K562 (cell line): ENCODE results near the gene CMAS. TPM values are rescaled to one million over a fixed set of nuclear protein-coding genes. Genes with fewer than 3 reads are reported as not detected.

Source experiments
- BRD9 ChIP-seq: fragments of 450-650 bp; IDR thresholded peaks from 2 replicates; pipeline ENCODE4 v1.6.1; 2018; ENCODE audit warnings: low read depth; ENCODE audit not compliant: partially characterized antibody
- CBFA2T2 ChIP-seq: fragments of 450-650 bp; conservative IDR thresholded peaks from 2 replicates; pipeline ENCODE4 v1.6.1; 2017; ENCODE audit warnings: mild to moderate bottlenecking
- CBFA2T3 ChIP-seq: fragments of 450-650 bp; IDR thresholded peaks from 2 replicates; pipeline ENCODE4 v1.6.1; 2017
- DMBX1 ChIP-seq: fragments of 250-450 bp; sonication (Bioruptor Pico); IDR thresholded peaks from 2 replicates; pipeline ENCODE4 v1.8.0; 2022; ENCODE audit warnings: inconsistent platforms, mild to moderate bottlenecking, moderate library complexity, borderline replicate concordance
- E2F1 ChIP-seq: sonication (generic); formaldehyde crosslinking; IDR thresholded peaks from 2 replicates; pipeline ENCODE4 v1.8.1; 2023; ENCODE audit warnings: mild to moderate bottlenecking, missing genetic modification reagents, moderate library complexity
- FOXM1 ChIP-seq, 2 experiments: fragments of 450-650 bp in 1 of 2; sonication (generic) in 1 of 2; formaldehyde crosslinking in 1 of 2; IDR thresholded peaks; 2 replicates each; pipeline versions ENCODE4 v1.6.1 to v1.9.0; 2017 to 2022; ENCODE audit warnings: low read depth in 2 of 2, mild to moderate bottlenecking in 2 of 2, missing genetic modification reagents in 1 of 2, moderate library complexity in 1 of 2
- HDAC1 ChIP-seq, 2 experiments: fragments of 450-650 bp; IDR thresholded peaks; 2 replicates each; pipeline ENCODE4 v1.6.1; 2016 to 2017; ENCODE audit warnings: inconsistent platforms in 1 of 2, mild to moderate bottlenecking in 1 of 2, moderate library complexity in 1 of 2
- HDAC8 ChIP-seq: fragments of 450-650 bp; IDR thresholded peaks from 2 replicates; pipeline ENCODE4 v1.6.1; 2016; ENCODE audit warnings: mild to moderate bottlenecking, missing genetic modification characterization, moderate library complexity, missing compliant biosample characterization
- KDM1A ChIP-seq, 2 experiments: fragments of 450-650 bp; IDR thresholded peaks; 2 replicates each; pipeline ENCODE4 v1.6.1; 2016; ENCODE audit warnings: mild to moderate bottlenecking in 2 of 2
- MYBL2 ChIP-seq, 2 experiments: fragments of 450-650 bp in 1 of 2; sonication (generic) in 1 of 2; formaldehyde crosslinking in 1 of 2; IDR thresholded peaks; 2 replicates each; pipeline versions ENCODE4 v1.6.1 to v1.8.1; 2017 to 2022; ENCODE audit warnings: borderline replicate concordance in 1 of 2, inconsistent platforms in 1 of 2, low read depth in 1 of 2, mild to moderate bottlenecking in 1 of 2, missing genetic modification reagents in 1 of 2, moderate library complexity in 1 of 2
- MYNN ChIP-seq, 2 experiments: sonication (generic); formaldehyde crosslinking in 1 of 2; IDR thresholded peaks; 2 replicates each; pipeline versions ENCODE4 v1.5.0 to v1.6.1; 2016 to 2020; ENCODE audit warnings: antibody characterized with exemption in 1 of 2, missing genetic modification reagents in 1 of 2
- NFIC ChIP-seq: fragments of 450-650 bp; IDR thresholded peaks from 2 replicates; pipeline ENCODE4 v1.6.1; 2017; ENCODE audit warnings: mild to moderate bottlenecking, inconsistent platforms
- RCOR1 ChIP-seq, 2 experiments: IDR thresholded peaks; 2 replicates each; pipeline ENCODE4 v1.6.1; 2012; ENCODE audit warnings: low read depth in 2 of 2, low read length in 2 of 2, borderline replicate concordance in 1 of 2, improper control_type of control experiment in 1 of 2
- SFPQ ChIP-seq: fragments of 200-400 bp; formaldehyde crosslinking; IDR thresholded peaks from 2 replicates; pipeline ENCODE4 v1.6.1; 2017; ENCODE audit warnings: mild to moderate bottlenecking, low read depth, low read length, moderate library complexity
- SP1 ChIP-seq: sonication (generic); formaldehyde crosslinking; IDR thresholded peaks from 2 replicates; pipeline ENCODE4 v1.8.1; 2022; ENCODE audit warnings: mild to moderate bottlenecking, missing genetic modification reagents
- TAL1 ChIP-seq: fragments of 450-650 bp; IDR thresholded peaks from 2 replicates; pipeline ENCODE4 v1.6.1; 2016; ENCODE audit warnings: mild to moderate bottlenecking
- XRCC5 ChIP-seq: fragments of 200-400 bp; formaldehyde crosslinking; IDR thresholded peaks from 2 replicates; pipeline ENCODE4 v1.6.1; 2017; ENCODE audit warnings: low read depth, mild to moderate bottlenecking, low read length
- ZFP1 ChIP-seq: fragments of 450-650 bp; formaldehyde crosslinking; IDR thresholded peaks from 2 replicates; pipeline ENCODE4 v1.4.0; 2020; ENCODE audit warnings: mild to moderate bottlenecking, mixed read lengths
- ZNF449 ChIP-seq: fragments of 250-450 bp; sonication (Bioruptor Pico); IDR thresholded peaks from 2 replicates; pipeline ENCODE4 v1.8.0; 2022; ENCODE audit warnings: moderate library complexity, mild to moderate bottlenecking, inconsistent platforms
- ZNF655 ChIP-seq: fragments of 250-450 bp; sonication (Bioruptor Pico); IDR thresholded peaks from 2 replicates; pipeline ENCODE4 v1.5.0; 2021
- ZNF717 ChIP-seq: fragments of 250-450 bp; sonication (Bioruptor Pico); IDR thresholded peaks from 2 replicates; pipeline ENCODE4 v1.5.0; 2021
- polyA plus RNA-seq, 8 experiments: library from polyadenylated mRNA; depleted of rRNA in 4 of 8; stranded (reverse) in 5 of 8; unstranded in 3 of 8; fragments of >200 nt; fragmentation: Nextera tagmentation in 2 of 8; fragmentation: Illumina TruSeq in 1 of 8; extraction: Ambion mirVana in 2 of 8; extraction: Trizol in 1 of 8; gene quantifications; 2 replicates each; pipeline versions ENCODE4 v1.2.1 to v1.2.3, GENCODE V29; 2011 to 2014; ENCODE audit warnings: inconsistent platforms in 1 of 8, missing spikeins in 1 of 8
- total RNA-seq, 7 experiments: library from RNA; depleted of rRNA in 6 of 7; stranded (reverse); fragments of >200 nt in 6 of 7; fragmentation: Illumina TruSeq in 2 of 7; extraction: Trizol in 2 of 7; gene quantifications; 2 replicates each; pipeline versions ENCODE4 v1.2.1 to v1.2.3, GENCODE V29; 2011 to 2021; ENCODE audit warnings: low replicate concordance in 1 of 7

Gene CMAS
- total and polyA plus RNA-seq, 9 of the 15 experiments (the other 6 are each of a cell fraction or from before 2014, with no cell fraction given) = 29.7 to 108 (median 65.3) TPM

- TF ChIP-seq SFPQ = no peak
- TF ChIP-seq SP1 (CRISPR knock-in tag) = no peak
- no peak for TF ChIP-seq HDAC8
- TF ChIP-seq ZNF449 = no peak
- TF ChIP-seq CBFA2T2 = peak; percentile 91
- no peak for TF ChIP-seq ZNF655 (CRISPR knock-in tag)
- TF ChIP-seq CBFA2T3 = peak; percentile 95
- no peak for TF ChIP-seq E2F1 (CRISPR knock-in tag)
- no peak for TF ChIP-seq XRCC5
- no peak for TF ChIP-seq ZFP1 (CRISPR knock-in tag)
- TF ChIP-seq RCOR1 (IDR thresholded peaks at IDR 0.05; ENCODE audit: borderline replicate concordance in 1 of 2, low read depth in 2 of 2, low read length in 2 of 2) = peak in 1 of 2 experiments; percentile 67; a peak in 2 of 4 replicates
- peak; percentile 79 for TF ChIP-seq BRD9
- TF ChIP-seq KDM1A (IDR thresholded peaks at IDR 0.05) = peak; percentile 52 to 68; a peak in 1 of 4 replicates
- TF ChIP-seq HDAC1 (IDR thresholded peaks at IDR 0.05) = 0 out of 4 replicates have a peak, but pooled peaks of 1 of the 2 experiments have one; percentile 10
- peak; percentile 85 for TF ChIP-seq TAL1
- no peak for TF ChIP-seq ZNF717 (CRISPR knock-in tag)
- peak; percentile 66; the same call in 1 of the 2 replicates for TF ChIP-seq FOXM1 (IDR thresholded peaks at IDR 0.05; ENCODE audit: low read depth)
- no peak for TF ChIP-seq FOXM1 (CRISPR knock-in tag; IDR thresholded peaks at IDR 0.05; ENCODE audit: low read depth)
- peak; percentile 71 for TF ChIP-seq NFIC
- no peak for TF ChIP-seq MYNN (IDR thresholded peaks at IDR 0.05)
- TF ChIP-seq MYNN (CRISPR knock-in tag; IDR thresholded peaks at IDR 0.05) = no peak
- no peak for TF ChIP-seq MYBL2 (IDR thresholded peaks at IDR 0.05; ENCODE audit: low read depth)
- TF ChIP-seq MYBL2 (CRISPR knock-in tag; IDR thresholded peaks at IDR 0.05; ENCODE audit: borderline replicate concordance) = no peak
- TF ChIP-seq DMBX1 (CRISPR knock-in tag) = peak; percentile 71; the same call in 1 of the 2 replicates
These were observed 2.5 kb downstream of the CMAS start (continued) for GRCh38 chr12:22048351-22049041.
